HEK293 (cell line): ENCODE results near the gene DGKQ.

Experiments used
- CTCF ChIA-PET: fragments of 350-600 bp; formaldehyde crosslinking; extraction: SDS; loops from one replicate; lab custom pipeline; 2021; ENCODE audit warnings: antibody characterized with exemption; lab: Yijun Ruan, JAX
- POLR2A ChIA-PET: fragments of 300-600 bp; formaldehyde crosslinking; extraction: SDS; loops from one replicate; lab custom pipeline; 2020; ENCODE audit warnings: antibody characterized with exemption, inconsistent platforms; lab: Yijun Ruan, JAX
- H3K27ac ChIP-seq: fragments of 200-500 bp; sonication (Bioruptor generic); 2 replicates; pipeline ENCODE4 v1.5.1; 2014; ENCODE audit warnings: low read depth, low read length, control low read depth, inconsistent platforms; ENCODE audit errors: extremely low read depth
- H3K36me3 ChIP-seq, 2 experiments: fragments of 200-500 bp in 1 of 2; sonication (Bioruptor generic) in 1 of 2; 1 replicate in 1 of 2; 2 replicates in 1 of 2; pipeline ENCODE4 v1.5.1; 2014 to 2017; ENCODE audit warnings: inconsistent platforms in 2 of 2, low read length in 2 of 2; ENCODE audit not compliant: control insufficient read depth in 2 of 2, insufficient read depth in 1 of 2
- H3K4me1 ChIP-seq: fragments of 200-500 bp; sonication (Bioruptor generic); 2 replicates; pipeline ENCODE4 v1.5.1; 2014; ENCODE audit warnings: mild to moderate bottlenecking, low read length, inconsistent platforms; ENCODE audit not compliant: control insufficient read depth, insufficient read depth
- H3K4me3 ChIP-seq: 2 replicates; pipeline ENCODE4 v1.5.1; 2011; ENCODE audit warnings: low read depth, mild to moderate bottlenecking, control low read depth, low read length, moderate library complexity
- H3K9me3 ChIP-seq: fragments of 200-500 bp; sonication (Bioruptor generic); 2 replicates; pipeline ENCODE4 v1.5.1; 2014; ENCODE audit warnings: low read depth, low read length, inconsistent platforms; ENCODE audit not compliant: control insufficient read depth, insufficient read depth
- HOXD13 ChIP-seq: sonication (generic); formaldehyde crosslinking; IDR thresholded peaks from 2 replicates; pipeline ENCODE4 v1.8.0; 2022; ENCODE audit warnings: missing genetic modification reagents, borderline replicate concordance
- KLF9 ChIP-seq: fragments of 450-650 bp; formaldehyde crosslinking; IDR thresholded peaks from 2 replicates; pipeline ENCODE4 v1.5.1; 2016; ENCODE audit warnings: missing biosample characterization, missing genetic modification characterization, low read depth
- ZBTB20 ChIP-seq: fragments of 450-650 bp; formaldehyde crosslinking; IDR thresholded peaks from 2 replicates; pipeline ENCODE4 v1.5.1; 2016; ENCODE audit warnings: missing biosample characterization, missing genetic modification characterization
- ZBTB48 ChIP-seq: fragments of 450-650 bp; formaldehyde crosslinking; IDR thresholded peaks from 2 replicates; pipeline ENCODE4 v1.5.1; 2016; ENCODE audit warnings: missing biosample characterization, missing genetic modification characterization
- ZFP37 ChIP-seq: fragments of 450-650 bp; formaldehyde crosslinking; IDR thresholded peaks from 2 replicates; pipeline ENCODE4 v1.5.1; 2016; ENCODE audit warnings: missing biosample characterization, missing genetic modification characterization
- ZNF133 ChIP-seq: fragments of 450-650 bp; formaldehyde crosslinking; IDR thresholded peaks from 2 replicates; pipeline ENCODE4 v1.5.1; 2016; ENCODE audit warnings: missing biosample characterization, missing genetic modification characterization
- ZNF157 ChIP-seq: fragments of 450-650 bp; formaldehyde crosslinking; IDR thresholded peaks from 2 replicates; pipeline ENCODE4 v1.5.1; 2016; ENCODE audit warnings: missing biosample characterization, missing genetic modification characterization
- ZNF24 ChIP-seq: fragments of 450-650 bp; formaldehyde crosslinking; IDR thresholded peaks from 2 replicates; pipeline ENCODE4 v1.5.1; 2016; ENCODE audit warnings: missing biosample characterization, missing genetic modification characterization
- ZNF341 ChIP-seq: fragments of 450-650 bp; formaldehyde crosslinking; IDR thresholded peaks from 2 replicates; pipeline ENCODE4; 2016; ENCODE audit warnings: low read depth, missing biosample characterization, missing genetic modification characterization
- ZNF391 ChIP-seq: fragments of 450-650 bp; formaldehyde crosslinking; IDR thresholded peaks from 2 replicates; pipeline ENCODE4 v1.5.1; 2016; ENCODE audit warnings: low read depth, missing biosample characterization, missing genetic modification characterization, borderline replicate concordance
- ZNF510 ChIP-seq: fragments of 450-650 bp; formaldehyde crosslinking; IDR thresholded peaks from 2 replicates; pipeline ENCODE4 v1.5.1; 2018; ENCODE audit warnings: mild to moderate bottlenecking, missing genetic modification characterization, missing biosample characterization; ENCODE audit not compliant: insufficient replicate concordance
- ZNF529 ChIP-seq: fragments of 450-650 bp; formaldehyde crosslinking; IDR thresholded peaks from 2 replicates; pipeline ENCODE4 v1.5.1; 2017; ENCODE audit warnings: missing genetic modification characterization, missing biosample characterization; ENCODE audit not compliant: insufficient replicate concordance
- ZNF548 ChIP-seq: fragments of 450-650 bp; formaldehyde crosslinking; IDR thresholded peaks from 2 replicates; pipeline ENCODE4 v1.5.1; 2016; ENCODE audit warnings: missing biosample characterization, missing genetic modification characterization
- ZNF670 ChIP-seq: fragments of 450-650 bp; formaldehyde crosslinking; IDR thresholded peaks from 2 replicates; pipeline ENCODE4 v1.5.1; 2016; ENCODE audit warnings: missing biosample characterization, missing genetic modification characterization, low read depth
- ZNF776 ChIP-seq: fragments of 450-650 bp; formaldehyde crosslinking; IDR thresholded peaks from 2 replicates; pipeline ENCODE4 v1.5.0; 2017; ENCODE audit warnings: missing biosample characterization, missing genetic modification characterization, borderline replicate concordance
- ZSCAN16 ChIP-seq: fragments of 450-650 bp; formaldehyde crosslinking; IDR thresholded peaks from 2 replicates; pipeline ENCODE4 v1.5.1; 2016; ENCODE audit warnings: missing biosample characterization, missing genetic modification characterization
- TF ChIP-seq, protein P1 (sequence below): fragments of 450-650 bp; formaldehyde crosslinking; IDR thresholded peaks from 2 replicates; pipeline ENCODE4 v1.5.1; 2016; ENCODE audit warnings: missing biosample characterization, missing genetic modification characterization
- TF ChIP-seq, protein P2 (sequence below): fragments of 450-650 bp; formaldehyde crosslinking; IDR thresholded peaks from 2 replicates; pipeline ENCODE4 v1.5.1; 2016; ENCODE audit warnings: missing biosample characterization, missing genetic modification characterization
- TF ChIP-seq, protein P3 (sequence below): fragments of 450-650 bp; formaldehyde crosslinking; IDR thresholded peaks from 2 replicates; pipeline ENCODE4 v1.5.1; 2016; ENCODE audit warnings: missing biosample characterization, missing genetic modification characterization

The DGKQ gene

DNA sequence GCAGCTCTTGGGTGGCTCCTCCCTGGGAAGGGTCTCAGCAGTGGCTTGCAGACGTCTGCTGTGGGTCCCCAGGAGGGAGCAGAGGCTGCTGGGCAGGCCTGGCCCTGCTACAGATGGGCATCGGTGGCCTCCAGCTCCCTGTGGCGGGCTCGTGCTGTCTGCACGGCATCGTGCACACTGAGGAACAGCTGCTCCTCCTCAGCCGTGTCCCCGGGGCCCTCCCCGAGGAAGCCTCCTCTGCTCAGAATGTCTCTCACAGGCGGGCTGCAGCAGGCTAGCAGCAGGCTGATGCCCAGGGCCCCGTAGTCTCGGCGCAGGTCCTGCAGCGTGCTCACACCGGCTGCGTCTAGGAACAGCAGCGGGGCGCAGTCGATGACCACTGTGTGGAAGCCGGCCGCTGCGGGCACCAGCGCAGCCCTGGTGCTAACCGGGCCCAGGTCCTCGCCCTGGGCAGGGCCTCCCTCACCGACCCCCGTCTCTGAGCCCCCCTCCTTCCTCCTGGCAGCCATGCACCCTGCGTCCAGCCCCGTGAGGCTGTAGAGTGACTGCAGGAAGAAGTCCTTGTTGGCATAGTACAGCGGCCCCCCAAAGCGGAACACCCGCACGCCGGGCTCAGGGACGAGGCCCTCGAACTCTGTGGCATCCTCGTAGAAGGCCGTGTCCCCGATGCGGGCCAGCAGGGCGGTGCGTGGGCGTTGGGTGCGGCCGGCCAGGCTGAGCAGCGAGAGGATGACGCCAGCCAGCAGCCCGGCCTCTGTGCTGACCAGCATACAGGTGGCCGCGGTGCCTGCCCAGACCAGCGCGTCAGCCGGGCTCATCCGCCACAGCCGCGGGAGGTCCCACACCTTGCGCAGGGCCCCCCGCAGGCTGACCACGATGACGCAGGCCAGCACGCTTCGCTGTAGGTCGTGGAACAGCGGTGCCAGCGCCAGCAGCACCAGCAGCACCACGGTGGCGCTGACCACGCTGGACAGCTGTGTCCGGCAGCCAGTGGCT lies 15.7 kb upstream of the DGKQ start:
- no peaks in the 10 kb centered on the region for H3K9me3 ChIP-seq
- TF ChIP-seq ZBTB20 (tag by site-specific recombination) (peak; percentile 43), ZNF133 (tag by site-specific recombination) (no peak), ZNF391 (tag by site-specific recombination) (no peak), ZNF24 (tag by site-specific recombination) (no peak)
- TF ChIP-seq, protein P1, sequence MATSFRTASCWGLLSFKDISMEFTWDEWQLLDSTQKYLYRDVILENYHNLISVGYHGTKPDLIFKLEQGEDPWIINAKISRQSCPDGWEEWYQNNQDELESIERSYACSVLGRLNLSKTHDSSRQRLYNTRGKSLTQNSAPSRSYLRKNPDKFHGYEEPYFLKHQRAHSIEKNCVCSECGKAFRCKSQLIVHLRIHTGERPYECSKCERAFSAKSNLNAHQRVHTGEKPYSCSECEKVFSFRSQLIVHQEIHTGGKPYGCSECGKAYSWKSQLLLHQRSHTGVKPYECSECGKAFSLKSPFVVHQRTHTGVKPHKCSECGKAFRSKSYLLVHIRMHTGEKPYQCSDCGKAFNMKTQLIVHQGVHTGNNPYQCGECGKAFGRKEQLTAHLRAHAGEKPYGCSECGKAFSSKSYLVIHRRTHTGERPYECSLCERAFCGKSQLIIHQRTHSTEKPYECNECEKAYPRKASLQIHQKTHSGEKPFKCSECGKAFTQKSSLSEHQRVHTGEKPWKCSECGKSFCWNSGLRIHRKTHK (tag by site-specific recombination): no peak
- no peak overlapping the region for H3K4me3 ChIP-seq
- POLR2A ChIA-PET: no interaction called here
- no peak overlapping the region for H3K27ac ChIP-seq
- peaks cover 0 to 4% of the 10 kb centered on the region in 2 experiments; a peak in 1 of 3 replicates for H3K36me3 ChIP-seq
- H3K4me1 ChIP-seq: no peaks in the 10 kb centered on the region
- CTCF ChIA-PET: interaction anchor here (0.6 kb wide), 1 partner anchor 246 kb away, joined by 3 read pairs; no protein-coding TSS in a partner anchor

DNA sequence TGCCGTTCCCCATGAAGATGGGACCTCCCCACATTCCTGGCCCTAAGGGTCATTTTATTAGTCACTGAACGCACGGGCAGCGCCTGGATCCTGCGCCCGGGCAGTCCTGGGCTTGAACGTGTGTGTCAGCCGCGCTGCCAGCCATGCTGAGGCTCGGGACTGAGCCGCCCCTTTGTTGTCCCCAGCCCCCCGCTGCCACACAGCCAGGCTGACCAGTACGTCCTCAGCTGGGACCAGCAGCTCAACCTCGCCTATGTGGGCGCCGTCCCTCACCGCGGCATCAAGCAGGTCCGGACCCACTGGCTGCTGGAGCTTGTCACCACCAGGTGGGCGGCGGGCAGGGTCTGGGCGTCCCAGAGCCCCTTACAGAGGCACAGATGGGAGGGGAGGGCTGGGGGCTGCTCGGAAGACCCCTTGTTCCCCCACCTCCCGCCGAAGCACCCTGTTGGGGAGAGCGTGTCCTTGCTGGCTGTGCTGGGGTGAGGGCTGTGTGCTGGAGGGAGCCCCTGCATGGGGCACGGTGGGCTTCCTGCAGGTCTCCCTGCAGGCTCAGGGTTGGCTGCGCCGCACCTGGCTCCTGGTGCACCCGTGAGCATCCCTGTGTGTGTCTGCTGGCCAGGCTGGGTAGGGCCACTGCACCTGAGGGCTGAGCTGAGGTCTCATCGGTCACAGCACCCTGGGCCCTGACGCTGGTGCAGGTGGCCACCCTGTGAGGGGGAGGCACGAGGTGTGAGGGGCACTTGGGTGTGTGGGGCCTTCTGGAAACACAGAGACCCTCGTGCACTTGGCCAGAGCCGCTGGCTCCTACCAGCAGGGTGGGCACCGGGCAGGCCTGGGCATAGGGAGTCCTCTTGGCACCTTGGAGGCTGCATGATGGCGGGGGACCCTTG lies 14.5 kb upstream of the DGKQ start:
- ChIA-PET POLR2A (no interaction called here), CTCF (interaction anchor here (0.6 to 2.1 kb wide), 4 partner anchors 13 to 246 kb away, joined by 3 to 12 read pairs (median 4); no protein-coding TSS in a partner anchor)
- no peaks in the 10 kb centered on the region for H3K9me3 ChIP-seq
- H3K4me3 ChIP-seq: peak overlapping the region; percentile 36
- no peak overlapping the region for H3K27ac ChIP-seq
- no peaks in the 10 kb centered on the region for H3K4me1 ChIP-seq
- peaks cover 0 to 4% of the 10 kb centered on the region in 2 experiments; a peak in 1 of 3 replicates for H3K36me3 ChIP-seq
- TF ChIP-seq KLF9 (no peak), ZNF341 (tag by site-specific recombination) (no peak), ZNF776 (no peak), ZFP37 (tag by site-specific recombination) (no peak), HOXD13 (CRISPR knock-in tag) (no peak), ZNF510 (tag by site-specific recombination) (no peak), ZNF548 (tag by site-specific recombination) (no peak), ZBTB48 (tag by site-specific recombination) (no peak), ZNF670 (tag by site-specific recombination) (no peak), ZNF157 (tag by site-specific recombination) (no peak), ZSCAN16 (tag by site-specific recombination) (no peak), ZNF529 (tag by site-specific recombination) (no peak)
- TF ChIP-seq, protein P2, sequence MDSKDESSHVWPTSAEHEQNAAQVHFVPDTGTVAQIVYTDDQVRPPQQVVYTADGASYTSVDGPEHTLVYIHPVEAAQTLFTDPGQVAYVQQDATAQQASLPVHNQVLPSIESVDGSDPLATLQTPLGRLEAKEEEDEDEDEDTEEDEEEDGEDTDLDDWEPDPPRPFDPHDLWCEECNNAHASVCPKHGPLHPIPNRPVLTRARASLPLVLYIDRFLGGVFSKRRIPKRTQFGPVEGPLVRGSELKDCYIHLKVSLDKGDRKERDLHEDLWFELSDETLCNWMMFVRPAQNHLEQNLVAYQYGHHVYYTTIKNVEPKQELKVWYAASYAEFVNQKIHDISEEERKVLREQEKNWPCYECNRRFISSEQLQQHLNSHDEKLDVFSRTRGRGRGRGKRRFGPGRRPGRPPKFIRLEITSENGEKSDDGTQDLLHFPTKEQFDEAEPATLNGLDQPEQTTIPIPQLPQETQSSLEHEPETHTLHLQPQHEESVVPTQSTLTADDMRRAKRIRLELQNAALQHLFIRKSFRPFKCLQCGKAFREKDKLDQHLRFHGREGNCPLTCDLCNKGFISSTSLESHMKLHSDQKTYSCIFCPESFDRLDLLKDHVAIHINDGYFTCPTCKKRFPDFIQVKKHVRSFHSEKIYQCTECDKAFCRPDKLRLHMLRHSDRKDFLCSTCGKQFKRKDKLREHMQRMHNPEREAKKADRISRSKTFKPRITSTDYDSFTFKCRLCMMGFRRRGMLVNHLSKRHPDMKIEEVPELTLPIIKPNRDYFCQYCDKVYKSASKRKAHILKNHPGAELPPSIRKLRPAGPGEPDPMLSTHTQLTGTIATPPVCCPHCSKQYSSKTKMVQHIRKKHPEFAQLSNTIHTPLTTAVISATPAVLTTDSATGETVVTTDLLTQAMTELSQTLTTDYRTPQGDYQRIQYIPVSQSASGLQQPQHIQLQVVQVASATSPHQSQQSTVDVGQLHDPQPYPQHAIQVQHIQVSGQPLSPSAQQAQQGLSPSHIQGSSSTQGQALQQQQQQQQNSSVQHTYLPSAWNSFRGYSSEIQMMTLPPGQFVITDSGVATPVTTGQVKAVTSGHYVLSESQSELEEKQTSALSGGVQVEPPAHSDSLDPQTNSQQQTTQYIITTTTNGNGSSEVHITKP (tag by site-specific recombination): no peak
- TF ChIP-seq, protein P3, sequence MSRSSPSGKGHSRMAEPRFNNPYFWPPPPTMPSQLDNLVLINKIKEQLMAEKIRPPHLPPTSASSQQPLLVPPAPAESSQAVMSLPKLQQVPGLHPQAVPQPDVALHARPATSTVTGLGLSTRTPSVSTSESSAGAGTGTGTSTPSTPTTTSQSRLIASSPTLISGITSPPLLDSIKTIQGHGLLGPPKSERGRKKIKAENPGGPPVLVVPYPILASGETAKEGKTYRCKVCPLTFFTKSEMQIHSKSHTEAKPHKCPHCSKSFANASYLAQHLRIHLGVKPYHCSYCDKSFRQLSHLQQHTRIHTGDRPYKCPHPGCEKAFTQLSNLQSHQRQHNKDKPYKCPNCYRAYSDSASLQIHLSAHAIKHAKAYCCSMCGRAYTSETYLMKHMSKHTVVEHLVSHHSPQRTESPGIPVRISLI (tag by site-specific recombination): no peak
